HEK293 (cell line): ENCODE data around the gene ADRA1B.
A peak's percentile ranks its signal among the peaks of the same experiment; 100 is the strongest.

Experiments
- CTCF ChIA-PET: fragments of 350-600 bp; formaldehyde crosslinking; extraction: SDS; loops from one replicate; lab custom pipeline; 2021; ENCODE audit warnings: antibody characterized with exemption; lab: Yijun Ruan, JAX
- POLR2A ChIA-PET: fragments of 300-600 bp; formaldehyde crosslinking; extraction: SDS; loops from one replicate; lab custom pipeline; 2020; ENCODE audit warnings: antibody characterized with exemption, inconsistent platforms; lab: Yijun Ruan, JAX
- H3K27ac ChIP-seq: fragments of 200-500 bp; sonication (Bioruptor generic); 2 replicates; pipeline ENCODE4 v1.5.1; 2014; ENCODE audit warnings: low read depth, low read length, control low read depth, inconsistent platforms; ENCODE audit errors: extremely low read depth
- H3K36me3 ChIP-seq, 2 experiments: fragments of 200-500 bp in 1 of 2; sonication (Bioruptor generic) in 1 of 2; 1 replicate in 1 of 2; 2 replicates in 1 of 2; pipeline ENCODE4 v1.5.1; 2014 to 2017; ENCODE audit warnings: inconsistent platforms in 2 of 2, low read length in 2 of 2; ENCODE audit not compliant: control insufficient read depth in 2 of 2, insufficient read depth in 1 of 2
- H3K4me1 ChIP-seq: fragments of 200-500 bp; sonication (Bioruptor generic); 2 replicates; pipeline ENCODE4 v1.5.1; 2014; ENCODE audit warnings: mild to moderate bottlenecking, low read length, inconsistent platforms; ENCODE audit not compliant: control insufficient read depth, insufficient read depth
- H3K4me3 ChIP-seq: 2 replicates; pipeline ENCODE4 v1.5.1; 2011; ENCODE audit warnings: low read depth, mild to moderate bottlenecking, control low read depth, low read length, moderate library complexity
- H3K9me3 ChIP-seq: fragments of 200-500 bp; sonication (Bioruptor generic); 2 replicates; pipeline ENCODE4 v1.5.1; 2014; ENCODE audit warnings: low read depth, low read length, inconsistent platforms; ENCODE audit not compliant: control insufficient read depth, insufficient read depth
- ATF2 ChIP-seq: fragments of 450-650 bp; formaldehyde crosslinking; IDR thresholded peaks from 2 replicates; pipeline ENCODE4 v1.5.1; 2016; ENCODE audit warnings: missing biosample characterization, missing genetic modification characterization, low read depth
- GLI2 ChIP-seq: fragments of 450-650 bp; formaldehyde crosslinking; IDR thresholded peaks from 2 replicates; pipeline ENCODE4; 2017; ENCODE audit warnings: missing biosample characterization, missing genetic modification characterization, low read depth, borderline replicate concordance
- KLF16 ChIP-seq: fragments of 450-650 bp; formaldehyde crosslinking; IDR thresholded peaks from 2 replicates; pipeline ENCODE4 v1.5.1; 2017; ENCODE audit warnings: missing biosample characterization, missing genetic modification characterization
- KLF17 ChIP-seq: fragments of 450-650 bp; formaldehyde crosslinking; IDR thresholded peaks from 2 replicates; pipeline ENCODE4 v1.5.1; 2016; ENCODE audit warnings: missing biosample characterization, missing genetic modification characterization
- MEIS1 ChIP-seq: sonication (generic); formaldehyde crosslinking; IDR thresholded peaks from 2 replicates; pipeline ENCODE4 v1.8.1; 2022; ENCODE audit warnings: missing genetic modification reagents, mild to moderate bottlenecking, borderline replicate concordance
- PBX3 ChIP-seq: sonication (generic); formaldehyde crosslinking; IDR thresholded peaks from 2 replicates; pipeline ENCODE4 v1.8.1; 2022; ENCODE audit warnings: mild to moderate bottlenecking, moderate library complexity, missing genetic modification reagents
- TRIM28 ChIP-seq: IDR thresholded peaks from 2 replicates; pipeline ENCODE4 v1.6.1; 2011; ENCODE audit warnings: low read length, control low read depth, borderline replicate concordance
- ZBTB26 ChIP-seq: fragments of 450-650 bp; formaldehyde crosslinking; optimal IDR thresholded peaks from 2 replicates; pipeline ENCODE3; 2016; ENCODE audit warnings: missing biosample characterization, mild to moderate bottlenecking, missing genetic modification characterization
- ZNF132 ChIP-seq: fragments of 450-650 bp; formaldehyde crosslinking; IDR thresholded peaks from 2 replicates; pipeline ENCODE4 v1.5.1; 2017; ENCODE audit warnings: missing biosample characterization, missing genetic modification characterization, borderline replicate concordance
- ZNF239 ChIP-seq: fragments of 450-650 bp; formaldehyde crosslinking; IDR thresholded peaks from 2 replicates; pipeline ENCODE4 v1.5.1; 2016; ENCODE audit warnings: missing biosample characterization, missing genetic modification characterization
- ZNF248 ChIP-seq: fragments of 450-650 bp; formaldehyde crosslinking; IDR thresholded peaks from 2 replicates; pipeline ENCODE4 v1.5.1; 2017; ENCODE audit warnings: missing biosample characterization, missing genetic modification characterization
- ZNF341 ChIP-seq: fragments of 450-650 bp; formaldehyde crosslinking; IDR thresholded peaks from 2 replicates; pipeline ENCODE4; 2016; ENCODE audit warnings: low read depth, missing biosample characterization, missing genetic modification characterization
- ZNF426 ChIP-seq: fragments of 450-650 bp; formaldehyde crosslinking; IDR thresholded peaks from 2 replicates; pipeline ENCODE4 v1.5.1; 2017; ENCODE audit warnings: missing biosample characterization, missing genetic modification characterization, mild to moderate bottlenecking, inconsistent platforms, moderate library complexity
- ZNF488 ChIP-seq: fragments of 450-650 bp; formaldehyde crosslinking; IDR thresholded peaks from 2 replicates; pipeline ENCODE4 v1.5.1; 2016; ENCODE audit warnings: missing biosample characterization, missing genetic modification characterization
- ZNF510 ChIP-seq: fragments of 450-650 bp; formaldehyde crosslinking; IDR thresholded peaks from 2 replicates; pipeline ENCODE4 v1.5.1; 2018; ENCODE audit warnings: mild to moderate bottlenecking, missing genetic modification characterization, missing biosample characterization; ENCODE audit not compliant: insufficient replicate concordance
- ZNF529 ChIP-seq: fragments of 450-650 bp; formaldehyde crosslinking; IDR thresholded peaks from 2 replicates; pipeline ENCODE4 v1.5.1; 2017; ENCODE audit warnings: missing genetic modification characterization, missing biosample characterization; ENCODE audit not compliant: insufficient replicate concordance
- ZNF600 ChIP-seq: fragments of 450-650 bp; formaldehyde crosslinking; IDR thresholded peaks from 2 replicates; pipeline ENCODE4 v1.5.1; 2016; ENCODE audit warnings: missing biosample characterization, missing genetic modification characterization
- ZNF660 ChIP-seq: fragments of 450-650 bp; IDR thresholded peaks from 2 replicates; pipeline ENCODE4 v1.5.1; 2018; ENCODE audit warnings: missing biosample characterization, mild to moderate bottlenecking, missing genetic modification characterization
- ZNF704 ChIP-seq: fragments of 450-650 bp; formaldehyde crosslinking; IDR thresholded peaks from 2 replicates; pipeline ENCODE4 v1.5.1; 2016; ENCODE audit warnings: missing biosample characterization, missing genetic modification characterization
- ZSCAN30 ChIP-seq: fragments of 450-650 bp; IDR thresholded peaks from 2 replicates; pipeline ENCODE4 v1.5.1; 2018; ENCODE audit warnings: missing biosample characterization, mild to moderate bottlenecking, missing genetic modification characterization, moderate library complexity

Gene ADRA1B

GRCh38 chr5:159928122-159928909 is 12.0 kb downstream of the ADRA1B start:
- Histone ChIP-seq H3K9me3 (no peaks in the 10 kb centered on the region), H3K27ac (no peak overlapping the region), H3K4me3 (no peak overlapping the region), H3K36me3 (no peaks in the 10 kb centered on the region), H3K4me1 (peaks cover 5% of the 10 kb centered on the region)
- TF ChIP-seq ATF2 (tag by site-specific recombination) (no peak), GLI2 (tag by site-specific recombination) (no peak), ZNF660 (no peak), MEIS1 (CRISPR knock-in tag) (no peak), ZNF426 (tag by site-specific recombination) (no peak), ZNF600 (tag by site-specific recombination) (peak; percentile 82), ZNF529 (tag by site-specific recombination) (no peak), ZNF704 (tag by site-specific recombination) (no peak), KLF16 (tag by site-specific recombination) (no peak), PBX3 (CRISPR knock-in tag) (no peak), ZBTB26 (no peak), TRIM28 (no peak), ZNF510 (no peak), ZNF248 (tag by site-specific recombination) (no peak), ZNF132 (tag by site-specific recombination) (no peak), ZNF341 (tag by site-specific recombination) (peak; percentile 27; the same call in 1 of the 2 replicates), ZNF488 (no peak), ZSCAN30 (tag by site-specific recombination) (no peak), ZNF239 (tag by site-specific recombination) (no peak), KLF17 (tag by site-specific recombination) (0 out of 2 replicates have a peak, but pooled peaks have one; percentile 24)
- POLR2A ChIA-PET: interaction anchor here (0.8 kb wide), 1 partner anchor 8 kb away, joined by 4 read pairs; no protein-coding TSS in a partner anchor
- CTCF ChIA-PET: interaction anchor here (0.6 kb wide), 1 partner anchor 294 kb away, joined by 3 read pairs; no protein-coding TSS in a partner anchor
